HG03565 (cell line): Measurements from ENCODE around the gene CALM1.

Source experiments
- ATAC-seq: cut with Tn5 transposase; IDR thresholded peaks from one replicate; pipeline ENCODE4 v1.9.1; 2021; ENCODE audit warnings: mild to moderate bottlenecking, moderate library complexity; ENCODE audit not compliant: unreplicated experiment

The CALM1 gene

DNA sequence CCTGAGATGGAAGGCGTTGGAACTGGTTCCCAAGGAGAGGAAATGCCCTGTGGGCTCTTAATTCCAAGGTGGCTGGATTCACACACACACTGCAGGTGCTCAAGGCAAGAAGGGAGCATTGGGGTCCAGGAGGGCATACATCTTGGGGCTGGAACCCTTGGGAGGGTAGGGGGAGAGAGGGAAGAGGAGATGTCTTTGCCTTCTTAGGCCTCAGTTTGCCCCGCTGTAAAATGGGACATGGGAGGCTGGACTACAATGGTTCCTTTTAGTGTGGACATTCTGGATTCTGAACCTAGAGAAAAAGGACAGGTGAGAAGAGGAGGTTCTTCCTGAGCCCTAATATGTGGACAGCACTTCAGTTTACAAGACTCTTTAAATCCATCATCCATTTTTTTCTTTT, 43.8 kb downstream of the CALM1 start:
- ATAC-seq: no peak

DNA sequence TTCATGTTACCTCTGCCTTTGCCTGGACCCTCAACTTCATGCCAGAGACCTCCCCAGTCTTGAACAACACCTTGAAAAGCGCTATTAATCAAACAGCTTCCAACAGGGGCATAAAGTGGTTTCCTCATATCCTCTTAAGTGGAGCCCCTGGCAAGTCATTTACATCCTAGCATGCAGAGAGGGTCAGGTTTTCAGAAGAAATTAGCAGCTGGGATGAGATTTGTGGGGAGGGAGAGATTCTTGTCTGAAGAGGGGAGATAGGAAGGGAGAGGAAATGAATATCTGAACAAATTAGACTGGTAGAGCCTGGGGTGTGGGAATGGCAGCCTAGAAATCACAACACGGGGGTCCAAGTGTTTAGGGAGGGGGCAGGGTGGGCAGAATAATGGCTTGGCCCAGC, 45.6 kb downstream of the CALM1 start:
- ATAC-seq: no peak

DNA sequence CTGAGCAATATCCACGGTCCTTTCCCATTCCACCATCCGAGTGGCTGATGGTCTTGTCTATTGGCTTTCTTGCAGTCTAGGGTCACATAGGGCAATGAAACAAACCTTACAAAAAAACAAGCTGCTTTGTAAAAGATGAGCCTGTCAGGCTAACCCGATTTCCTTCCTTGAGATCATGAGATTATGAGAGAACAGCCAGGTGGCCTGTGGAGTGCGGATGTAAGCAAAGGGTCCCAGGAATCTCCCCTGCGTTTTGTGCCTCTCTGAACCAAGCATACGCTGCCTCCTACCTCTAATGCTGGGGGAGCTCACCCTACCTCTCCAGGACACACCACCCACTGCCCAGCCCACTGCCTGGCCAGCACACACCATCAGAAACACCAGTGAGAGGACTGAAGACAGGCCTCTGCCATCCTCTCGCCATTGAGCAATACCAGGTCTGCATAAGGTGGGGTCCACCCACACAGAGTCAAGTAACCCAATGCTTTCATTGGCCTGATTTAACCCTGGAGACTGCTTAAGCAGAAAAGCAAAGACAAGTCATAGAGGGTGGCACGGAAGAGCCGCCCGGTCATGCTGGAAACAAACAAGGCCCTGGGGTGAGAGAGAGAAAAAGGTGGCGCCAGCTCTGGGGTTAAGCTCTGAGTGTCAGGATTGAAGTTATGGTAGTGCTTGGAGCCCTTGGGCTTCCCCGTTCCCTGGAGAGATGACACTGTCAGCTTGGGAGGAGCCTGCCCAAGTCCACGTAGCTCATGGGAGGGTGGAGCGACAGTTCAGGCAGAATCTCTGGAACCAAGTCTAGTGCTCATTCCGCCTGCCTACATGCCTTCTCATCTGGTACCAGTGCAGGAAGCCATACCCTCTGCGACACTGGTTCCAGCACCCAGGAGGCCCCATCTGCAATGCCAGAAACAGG, 46.6 kb downstream of the CALM1 start:
- ATAC-seq: no peak

DNA sequence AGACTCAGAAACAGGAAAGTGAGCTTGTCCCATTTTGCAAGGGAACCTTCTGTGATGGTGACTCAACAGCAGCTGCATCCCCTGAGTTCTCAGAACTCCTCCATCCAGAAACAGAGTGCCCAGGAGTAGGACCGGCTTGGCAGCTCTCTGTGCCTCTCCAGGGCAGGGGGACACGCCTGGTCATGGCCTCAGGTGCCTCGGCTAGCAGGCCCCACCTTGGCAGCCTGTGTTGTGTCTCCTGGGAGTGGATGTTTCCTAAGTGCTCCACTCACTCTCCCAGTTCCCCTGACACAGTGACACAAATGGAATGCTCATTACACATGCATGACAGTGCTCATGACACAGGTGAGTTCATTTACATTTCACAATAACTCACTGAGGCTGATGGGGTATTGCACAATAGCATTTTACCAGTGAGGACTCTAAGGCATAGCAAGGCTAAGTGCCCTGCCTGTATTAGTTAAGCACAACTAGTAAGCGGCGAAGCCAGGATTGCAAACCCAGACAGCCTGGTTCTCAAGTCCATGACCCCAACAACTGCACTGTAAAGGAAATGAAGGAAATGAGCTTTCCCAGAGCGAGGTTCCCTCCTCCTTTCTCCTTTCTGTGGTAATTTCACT, 47.4 kb downstream of the CALM1 start:
- no peak for ATAC-seq

DNA sequence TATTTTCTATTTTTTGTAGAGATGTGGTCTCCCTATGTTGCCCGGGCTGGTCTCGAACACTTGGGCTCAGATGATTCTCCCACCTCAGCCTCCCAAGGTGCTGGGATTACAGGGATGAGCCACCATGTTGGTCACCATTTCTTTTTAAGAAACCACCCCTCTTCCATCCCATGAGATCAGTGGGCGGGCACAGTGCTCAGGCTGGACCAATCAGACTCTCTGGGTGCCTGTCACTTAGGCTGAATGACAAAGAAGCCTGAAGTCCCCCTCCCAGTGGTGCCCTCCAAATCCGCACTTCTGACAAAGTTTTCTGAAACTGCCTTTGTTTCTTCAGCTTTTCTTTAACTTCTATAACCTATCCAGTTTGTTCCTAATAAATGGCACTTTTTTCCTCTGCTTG, 48.2 kb downstream of the CALM1 start:
- no peak for ATAC-seq

DNA sequence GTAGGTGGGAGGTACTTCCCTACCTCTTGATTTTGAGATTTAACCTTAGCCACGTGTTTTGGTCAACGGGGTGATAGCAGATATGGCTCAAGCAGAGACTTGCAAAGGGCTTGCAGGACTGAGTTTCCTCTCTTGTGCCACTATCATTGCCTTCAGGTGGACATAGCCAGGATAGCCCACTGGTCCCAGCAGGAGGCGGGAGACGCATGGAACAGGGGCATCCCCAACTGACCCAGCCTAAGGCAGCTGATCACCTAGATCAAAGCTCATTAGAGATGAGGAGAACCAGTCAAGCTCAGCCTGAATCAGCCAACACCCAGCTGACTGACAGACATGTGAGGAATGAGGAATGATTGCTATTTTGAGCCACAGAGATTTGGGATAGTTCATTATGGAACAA, 49.6 kb downstream of the CALM1 start:
- ATAC-seq: no peak

DNA sequence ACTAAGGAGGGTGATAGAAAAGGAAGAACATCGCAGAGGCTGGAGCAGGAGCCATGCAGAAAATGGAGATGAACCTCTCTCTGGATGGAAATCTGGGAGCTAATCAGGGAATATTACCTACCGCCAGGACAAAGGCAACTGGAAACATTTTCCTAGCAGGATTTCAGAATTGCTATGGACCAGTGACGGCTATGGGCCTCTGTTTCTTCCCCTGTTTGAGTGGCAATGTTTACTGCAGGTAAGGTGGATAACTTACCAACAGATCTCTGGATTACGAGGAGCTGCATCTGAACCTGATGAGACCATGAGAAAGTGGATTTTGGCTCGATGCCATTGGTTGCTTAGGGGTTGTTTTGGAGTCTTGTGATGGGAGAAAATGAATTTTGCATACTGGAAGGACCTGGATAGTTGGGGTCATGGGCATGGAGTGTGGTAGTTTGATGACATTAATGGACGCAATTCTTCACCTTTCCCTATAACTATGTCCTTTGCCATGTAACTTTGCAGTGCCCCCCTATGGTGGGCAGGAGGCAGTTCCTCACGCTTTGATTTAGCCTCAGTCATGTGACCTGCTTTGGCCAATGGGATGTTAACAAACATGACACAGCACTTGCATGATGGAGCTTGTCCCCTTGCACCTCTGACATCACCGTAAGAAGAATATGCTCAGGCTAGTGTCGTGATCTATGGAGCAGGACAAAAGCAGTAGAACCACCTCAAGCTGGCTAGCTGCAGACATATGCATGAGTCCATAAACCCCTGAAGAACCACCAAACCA, 51.1 kb downstream of the CALM1 start:
- no peak for ATAC-seq

DNA sequence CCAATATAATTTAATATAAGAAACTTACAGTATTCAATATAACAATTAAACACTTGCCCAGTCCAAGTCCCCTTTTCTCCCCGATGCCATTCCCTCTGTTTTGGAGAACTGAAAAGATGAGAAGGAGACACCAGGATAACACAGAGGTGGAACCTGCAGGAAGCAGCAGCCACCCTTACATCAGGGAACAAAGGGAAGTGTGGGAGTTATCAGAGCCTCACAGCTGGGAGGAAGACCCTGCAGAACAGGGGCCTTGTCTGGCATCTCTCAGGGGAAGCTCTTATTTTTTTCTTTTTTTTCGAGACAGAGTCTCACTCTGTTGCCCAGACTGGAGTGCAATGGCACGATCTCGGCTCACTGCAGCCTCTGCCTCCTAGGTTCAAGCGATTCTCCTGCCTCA, 52.6 kb downstream of the CALM1 start:
- ATAC-seq: no peak

DNA sequence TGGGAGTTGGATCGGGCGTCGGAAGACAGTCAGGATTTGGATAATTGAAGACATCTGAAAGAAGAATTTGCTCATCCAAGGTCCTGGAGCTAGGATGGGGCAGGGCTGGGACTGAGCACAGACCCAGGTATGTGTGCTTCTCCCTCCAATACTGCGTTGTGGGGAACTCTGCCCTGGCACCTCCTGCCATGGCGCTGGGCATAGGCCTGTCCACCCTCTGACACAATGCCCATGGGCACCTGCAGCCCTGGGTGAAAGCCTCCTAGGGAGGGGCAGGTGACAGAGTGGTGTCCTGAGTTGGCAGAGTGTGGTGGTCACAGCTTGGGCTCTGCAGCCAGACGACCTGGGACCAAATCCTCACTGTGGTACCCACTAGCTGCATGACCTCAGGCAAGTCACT, 53.3 kb downstream of the CALM1 start:
- ATAC-seq: no peak

DNA sequence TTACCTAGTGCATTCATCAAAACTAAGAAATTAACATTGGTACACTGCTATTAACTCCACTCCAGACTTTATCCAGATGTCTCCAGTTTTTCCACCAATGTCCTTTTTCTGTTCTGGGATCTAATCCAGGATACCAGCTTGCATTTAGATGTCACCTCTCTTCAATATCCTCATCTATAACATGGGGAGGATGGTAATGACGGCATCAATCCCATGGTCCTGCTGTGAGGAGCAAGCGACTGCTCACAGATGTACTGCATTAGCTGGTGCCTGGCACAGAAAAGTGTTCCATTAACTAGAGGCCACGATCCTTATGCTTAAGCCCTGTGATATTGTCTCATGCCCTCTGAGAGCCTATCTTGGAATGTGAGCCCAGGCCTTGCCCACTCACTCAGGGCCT, 53.8 kb downstream of the CALM1 start:
- ATAC-seq: no peak

DNA sequence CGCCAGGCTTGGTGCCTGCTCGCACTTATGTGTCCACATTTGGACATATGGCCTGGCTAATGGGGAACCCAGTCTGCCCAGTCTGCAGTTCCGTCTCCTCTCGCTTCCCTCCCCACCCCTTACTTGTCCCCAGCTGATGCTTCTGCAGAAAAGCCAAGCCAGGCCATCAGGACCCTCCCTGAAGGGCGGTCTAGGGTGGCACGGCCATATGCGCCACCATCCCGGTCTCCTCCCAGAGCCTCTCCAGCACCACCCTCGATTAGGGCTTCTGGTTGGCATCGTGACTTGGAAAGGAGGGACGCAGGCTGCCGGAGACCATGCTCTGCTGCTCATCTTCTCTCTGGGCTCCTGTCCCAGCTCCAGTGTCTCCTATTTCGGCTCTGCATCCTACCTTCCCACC, 54.6 kb downstream of the CALM1 start:
- no peak for ATAC-seq

DNA sequence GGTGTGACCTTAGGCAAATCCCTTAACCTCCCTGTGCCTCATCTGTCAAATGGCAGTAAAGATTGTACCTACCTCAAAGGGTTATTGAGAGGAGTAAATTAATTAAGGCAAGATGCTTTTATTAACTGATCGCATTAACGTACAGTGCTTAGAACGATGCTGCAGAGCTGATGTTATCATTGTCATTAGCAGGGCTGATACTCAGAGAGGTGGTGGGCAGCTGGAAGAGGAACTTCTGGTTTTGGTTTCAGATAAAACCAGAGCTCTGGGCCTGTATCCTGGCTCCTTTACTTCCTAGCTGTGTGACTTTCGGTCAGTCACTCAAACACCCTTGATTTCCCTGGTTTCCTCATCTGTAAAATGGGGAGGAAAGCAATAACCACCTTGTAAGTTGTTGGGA, 55.1 kb downstream of the CALM1 start:
- ATAC-seq: no peak

DNA sequence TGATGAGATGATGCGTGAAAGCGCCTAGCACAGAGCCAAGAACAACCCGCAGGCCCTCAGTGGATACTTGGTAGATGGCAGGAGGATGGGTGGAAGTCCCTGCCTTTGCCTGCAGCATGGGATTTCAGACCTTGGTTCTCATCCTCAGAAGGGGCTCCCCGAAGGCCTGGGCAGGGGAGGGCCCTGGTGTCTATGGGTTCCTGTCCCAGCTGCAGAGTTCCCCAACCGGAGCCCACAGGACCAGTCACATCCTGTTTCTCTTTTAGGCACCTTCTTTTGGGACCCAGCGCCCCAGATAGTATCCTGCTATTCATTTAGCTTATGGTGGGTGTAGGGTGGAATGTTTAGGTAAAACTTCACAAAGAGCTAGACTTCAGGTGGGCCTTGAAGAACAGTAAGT, 55.5 kb downstream of the CALM1 start:
- no peak for ATAC-seq

DNA sequence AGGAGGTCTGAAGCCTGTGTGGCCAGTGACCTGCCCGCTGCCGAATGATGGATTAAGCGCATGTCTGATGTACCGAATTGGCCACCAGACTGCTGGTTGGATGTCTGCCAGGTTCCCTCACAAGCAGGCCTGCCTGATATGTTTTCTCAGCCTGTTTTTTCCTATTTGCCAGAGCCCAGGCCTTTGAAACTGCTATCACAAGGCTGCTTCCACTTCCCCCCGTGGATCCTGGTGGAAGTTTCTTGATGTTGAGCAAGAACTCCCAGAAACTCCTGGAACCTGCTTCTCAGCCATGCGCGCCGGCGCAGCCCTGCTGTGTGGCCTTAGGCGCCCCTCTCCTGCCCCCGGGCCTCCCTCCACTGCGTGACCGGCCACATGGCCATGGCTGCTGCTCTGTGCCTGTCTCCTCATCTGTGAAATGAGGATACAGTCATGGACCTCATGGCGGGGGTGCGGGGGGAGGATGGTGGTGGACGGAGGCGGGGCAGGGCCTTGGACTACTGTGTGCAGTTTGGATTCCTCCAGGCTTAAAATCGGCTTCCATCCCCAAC, 56.6 kb downstream of the CALM1 start:
- ATAC-seq: no peak

DNA sequence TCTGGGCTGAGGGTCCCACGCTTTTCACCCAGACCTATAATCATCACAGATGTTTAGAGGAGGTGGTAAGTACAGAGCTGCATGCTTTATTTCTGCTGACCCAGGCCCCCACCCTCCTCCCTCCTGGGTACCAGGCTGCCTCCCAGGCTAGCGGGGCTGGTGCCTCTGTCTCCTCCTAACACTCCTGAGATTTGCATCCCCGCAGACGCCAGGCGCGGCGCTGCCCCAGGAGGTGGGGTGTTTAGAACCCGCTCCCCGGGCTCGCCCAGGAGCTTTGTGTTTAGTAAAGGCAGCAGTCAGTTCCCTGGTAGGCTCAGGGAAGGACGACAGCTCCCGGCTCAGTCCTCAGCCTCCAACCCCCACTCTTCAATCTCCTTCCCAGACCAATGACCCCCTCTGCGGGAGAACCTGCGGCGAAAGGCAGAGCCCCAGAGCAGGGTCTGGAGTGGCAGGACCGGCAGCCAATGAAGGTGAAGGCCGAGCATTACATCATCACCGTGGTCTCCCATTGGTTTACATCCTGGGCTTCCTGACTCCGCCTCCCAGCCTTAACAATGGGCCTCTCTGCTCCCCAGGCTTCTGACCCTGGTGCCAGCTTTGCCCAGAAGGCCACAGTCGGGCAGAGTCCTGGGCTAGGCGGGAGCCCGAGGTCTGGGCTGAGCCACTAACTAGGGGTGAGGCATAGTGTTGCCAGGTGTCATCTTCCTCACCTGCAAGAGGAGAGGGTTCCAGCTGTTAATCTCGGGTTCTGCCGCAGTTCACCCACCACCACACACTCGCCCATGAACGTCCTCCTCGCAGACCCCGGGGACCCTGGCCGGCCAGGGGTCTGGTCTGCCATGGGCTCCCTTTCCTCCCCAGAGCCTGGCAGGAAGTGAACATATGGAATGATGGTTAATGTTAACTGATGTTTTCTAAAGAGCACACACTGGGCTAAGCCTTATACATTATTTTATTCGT, 57.5 kb downstream of the CALM1 start:
- no peak for ATAC-seq

DNA sequence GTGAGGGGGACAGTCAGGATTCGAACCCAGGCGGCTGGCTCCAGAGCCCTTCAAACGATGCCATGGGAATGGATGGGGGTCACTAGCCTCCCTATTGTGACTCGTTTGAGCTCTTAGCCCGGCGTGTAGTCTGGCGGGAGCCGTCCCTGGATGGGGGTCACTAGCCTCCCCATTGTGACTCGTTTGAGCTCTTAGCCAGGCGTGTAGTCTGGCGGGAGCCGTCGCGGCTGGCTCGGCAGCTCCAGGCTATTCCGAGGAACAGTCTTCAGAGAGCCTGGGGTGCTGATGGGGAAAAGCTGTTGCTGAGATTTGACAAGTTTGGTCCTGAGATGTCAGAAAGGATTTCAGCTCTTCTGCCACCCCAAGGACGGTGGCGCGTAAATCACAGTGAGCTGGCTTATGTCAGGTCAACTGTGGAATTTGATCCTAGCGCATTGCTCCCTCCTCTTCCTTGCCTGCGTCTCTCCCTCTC, 58.3 kb downstream of the CALM1 start:
- no peak for ATAC-seq

DNA sequence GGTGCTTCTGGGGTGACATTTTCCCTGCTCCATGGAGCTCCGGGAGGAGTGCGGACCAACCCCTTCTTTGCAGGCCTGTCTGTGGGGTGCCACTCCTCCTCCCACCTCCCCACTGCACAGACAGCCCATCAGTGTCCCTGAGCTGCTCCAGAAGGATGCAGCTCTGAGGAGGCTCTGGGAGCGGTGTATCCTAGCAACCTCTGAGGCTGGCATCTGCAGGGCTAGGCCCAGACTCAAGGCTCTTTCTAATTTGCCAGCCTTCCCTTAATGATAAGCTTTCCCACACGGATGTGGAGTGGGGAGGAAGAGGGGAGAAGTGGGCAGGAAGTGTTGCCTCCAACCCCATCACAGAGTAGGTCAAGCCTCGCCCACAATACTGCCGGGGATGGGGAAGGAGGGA, 59.7 kb downstream of the CALM1 start:
- no peak for ATAC-seq

DNA sequence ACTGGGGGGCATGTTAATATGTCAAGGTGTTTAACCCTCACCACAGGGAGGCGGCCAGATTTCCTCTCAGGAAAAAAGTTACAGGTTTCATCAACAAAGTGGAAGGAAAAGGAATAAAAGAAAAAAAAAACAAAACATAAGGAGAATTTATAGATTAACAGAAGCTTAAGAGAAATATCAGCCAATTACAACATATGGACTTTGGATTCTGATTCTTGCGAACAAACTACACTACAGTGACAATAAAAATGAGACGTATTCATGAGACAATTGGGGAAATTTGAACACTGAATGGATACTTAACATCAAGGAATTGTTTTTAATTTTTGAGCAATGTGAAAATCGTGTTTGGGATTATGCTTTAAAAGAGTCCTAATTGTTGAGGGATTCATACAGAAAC, 60.4 kb downstream of the CALM1 start:
- ATAC-seq: no peak
